ENCODE measurements around the gene NUP62. TPM values are rescaled to one million over a fixed set of nuclear protein-coding genes. Genes with fewer than 3 reads are reported as not detected.
"Not testable (repeated sequence)": the region's sequence is repeated elsewhere in the genome, so short reads cannot be mapped to it uniquely, and the experiment has no call there.

NUP62 gene
- total RNA-seq, 2 experiments from 2014 or later, result 128 to 192 TPM

- not testable (repeated sequence) for DNase-seq; H3K9me3 Mint-ChIP-seq (ENCODE audit: low read depth); H3K36me3 Mint-ChIP-seq; H3K4me3 Mint-ChIP-seq; H3K4me1 Mint-ChIP-seq; ATAC-seq; H3K27ac Mint-ChIP-seq
- peaks cover 20% of the 10 kb centered on the region for H3K27me3 Mint-ChIP-seq
- CTCF ChIA-PET, result interaction anchor here (1.6 to 1.8 kb wide), 2 partner anchors 25 to 27 kb away, joined by 3 to 6 read pairs; no protein-coding TSS in a partner anchor
Measured at GRCh38 chr19:49958144-49958543, 28.8 kb upstream of the NUP62 start.

GRCh38 chr19:49957262-49957915 is 28.1 kb upstream of the NUP62 start:
- ATAC-seq (no peak), DNase-seq (no peak)
- Mint-ChIP-seq H3K36me3 (no peaks in the 10 kb centered on the region), H3K4me1 (peaks cover 6% of the 10 kb centered on the region), H3K4me3 (no peak overlapping the region), H3K27me3 (peaks cover 24% of the 10 kb centered on the region), H3K27ac (no peak overlapping the region), H3K9me3 (ENCODE audit: low read depth) (no peaks in the 10 kb centered on the region)
- CTCF ChIA-PET, result interaction anchor here (1.2 to 1.8 kb wide), 3 partner anchors 19 to 28 kb away, joined by 3 to 6 read pairs (median 4); no protein-coding TSS in a partner anchor

- ATAC-seq (no peak), DNase-seq (no peak)
- peaks cover 6% of the 10 kb centered on the region for H3K4me1 Mint-ChIP-seq
- H3K4me3 Mint-ChIP-seq, result no peak overlapping the region
- CTCF ChIA-PET, result no interaction called here
- H3K27me3 Mint-ChIP-seq, result peaks cover 24% of the 10 kb centered on the region
- no peaks in the 10 kb centered on the region for H3K9me3 Mint-ChIP-seq (ENCODE audit: low read depth)
- no peak overlapping the region for H3K27ac Mint-ChIP-seq
- H3K36me3 Mint-ChIP-seq, result no peaks in the 10 kb centered on the region
Measured at GRCh38 chr19:49956115-49956495, 26.8 kb upstream of the NUP62 start.

GRCh38 chr19:49954933-49955332 is 25.6 kb upstream of the NUP62 start:
- DNase-seq, result no peak
- peaks cover 26% of the 10 kb centered on the region for H3K27me3 Mint-ChIP-seq
- no peaks in the 10 kb centered on the region for H3K36me3 Mint-ChIP-seq
- no peak for ATAC-seq
- CTCF ChIA-PET, result interaction anchor here (1.1 to 1.3 kb wide), 2 partner anchors 17 to 181 kb away, joined by 3 to 4 read pairs; no protein-coding TSS in a partner anchor
- H3K9me3 Mint-ChIP-seq (ENCODE audit: low read depth), result no peaks in the 10 kb centered on the region
- no peak overlapping the region for H3K4me3 Mint-ChIP-seq
- H3K4me1 Mint-ChIP-seq, result peaks cover 6% of the 10 kb centered on the region
- H3K27ac Mint-ChIP-seq, result no peak overlapping the region

GRCh38 chr19:49954092-49954829 is 25.0 kb upstream of the NUP62 start:
- DNase-seq (no peak), ATAC-seq (no peak)
- Mint-ChIP-seq H3K36me3 (no peaks in the 10 kb centered on the region), H3K27me3 (peaks cover 26% of the 10 kb centered on the region), H3K4me3 (no peak overlapping the region), H3K27ac (no peak overlapping the region), H3K4me1 (peaks cover 6% of the 10 kb centered on the region), H3K9me3 (ENCODE audit: low read depth) (no peaks in the 10 kb centered on the region)
- CTCF ChIA-PET, result interaction anchor here (0.8 to 1.3 kb wide), 3 partner anchors 11 to 182 kb away, joined by 3 to 4 read pairs (median 3); no protein-coding TSS in a partner anchor

GRCh38 chr19:49953416-49953815 is 24.1 kb upstream of the NUP62 start:
- H3K4me1 Mint-ChIP-seq, result peaks cover 6% of the 10 kb centered on the region
- ATAC-seq, result no peak
- peaks cover 26% of the 10 kb centered on the region for H3K27me3 Mint-ChIP-seq
- H3K27ac Mint-ChIP-seq, result no peak overlapping the region
- DNase-seq, result no peak
- H3K9me3 Mint-ChIP-seq (ENCODE audit: low read depth), result no peaks in the 10 kb centered on the region
- no peaks in the 10 kb centered on the region for H3K36me3 Mint-ChIP-seq
- no peak overlapping the region for H3K4me3 Mint-ChIP-seq
- CTCF ChIA-PET, result interaction anchor here (1.0 kb wide), 1 partner anchor 16 kb away, joined by 5 read pairs; no protein-coding TSS in a partner anchor

- Mint-ChIP-seq H3K27me3 (peaks cover 26% of the 10 kb centered on the region), H3K36me3 (no peaks in the 10 kb centered on the region), H3K4me3 (no peak overlapping the region), H3K4me1 (peaks cover 6% of the 10 kb centered on the region), H3K27ac (no peak overlapping the region), H3K9me3 (ENCODE audit: low read depth) (no peaks in the 10 kb centered on the region)
- CTCF ChIA-PET, result interaction anchor here (1.0 kb wide), 1 partner anchor 15 kb away, joined by 5 read pairs; no protein-coding TSS in a partner anchor
- DNase-seq, result no peak
- ATAC-seq, result no peak
Measured at GRCh38 chr19:49952906-49953305, 23.6 kb upstream of the NUP62 start.

GRCh38 chr19:49952479-49952836 is 23.2 kb upstream of the NUP62 start:
- CTCF ChIA-PET, result interaction anchor here (1.0 kb wide), 1 partner anchor 15 kb away, joined by 5 read pairs; no protein-coding TSS in a partner anchor
- Mint-ChIP-seq H3K9me3 (ENCODE audit: low read depth) (no peaks in the 10 kb centered on the region), H3K4me1 (peaks cover 6% of the 10 kb centered on the region), H3K36me3 (no peaks in the 10 kb centered on the region), H3K27me3 (peaks cover 26% of the 10 kb centered on the region), H3K4me3 (no peak overlapping the region), H3K27ac (no peak overlapping the region)
- DNase-seq (no peak), ATAC-seq (no peak)

GRCh38 chr19:49951806-49952478 is 22.6 kb upstream of the NUP62 start:
- no peak overlapping the region for H3K4me3 Mint-ChIP-seq
- H3K9me3 Mint-ChIP-seq (ENCODE audit: low read depth), result no peaks in the 10 kb centered on the region
- no peak for DNase-seq
- no peak overlapping the region for H3K27ac Mint-ChIP-seq
- no peak for ATAC-seq
- CTCF ChIA-PET, result interaction anchor here (1.0 to 1.6 kb wide), 2 partner anchors 11 to 19 kb away, joined by 3 to 4 read pairs; no protein-coding TSS in a partner anchor
- peaks cover 6% of the 10 kb centered on the region for H3K4me1 Mint-ChIP-seq
- H3K27me3 Mint-ChIP-seq, result peaks cover 26% of the 10 kb centered on the region
- no peaks in the 10 kb centered on the region for H3K36me3 Mint-ChIP-seq

- DNase-seq (no peak), ATAC-seq (no peak)
- Mint-ChIP-seq H3K27me3 (peaks cover 26% of the 10 kb centered on the region), H3K4me1 (peaks cover 6% of the 10 kb centered on the region), H3K9me3 (ENCODE audit: low read depth) (no peaks in the 10 kb centered on the region), H3K4me3 (no peak overlapping the region), H3K36me3 (no peaks in the 10 kb centered on the region), H3K27ac (no peak overlapping the region)
- CTCF ChIA-PET, result interaction anchor here (1.0 to 2.5 kb wide), 4 partner anchors 10 to 185 kb away, joined by 3 to 9 read pairs (median 6); no protein-coding TSS in a partner anchor
Measured at GRCh38 chr19:49950956-49951526, 21.7 kb upstream of the NUP62 start.

GRCh38 chr19:49950590-49950948 is 21.3 kb upstream of the NUP62 start:
- no peak overlapping the region for H3K4me3 Mint-ChIP-seq
- H3K27ac Mint-ChIP-seq, result no peak overlapping the region
- peaks cover 26% of the 10 kb centered on the region for H3K27me3 Mint-ChIP-seq
- no peak for DNase-seq
- no peaks in the 10 kb centered on the region for H3K9me3 Mint-ChIP-seq (ENCODE audit: low read depth)
- CTCF ChIA-PET, result interaction anchor here (1.2 to 2.5 kb wide), 3 partner anchors 13 to 185 kb away, joined by 4 to 9 read pairs (median 7); no protein-coding TSS in a partner anchor
- H3K36me3 Mint-ChIP-seq, result no peaks in the 10 kb centered on the region
- ATAC-seq, result no peak
- H3K4me1 Mint-ChIP-seq, result peaks cover 6% of the 10 kb centered on the region

- no peaks in the 10 kb centered on the region for H3K9me3 Mint-ChIP-seq (ENCODE audit: low read depth)
- H3K4me3 Mint-ChIP-seq, result no peak overlapping the region
- ATAC-seq, result no peak
- H3K36me3 Mint-ChIP-seq, result no peaks in the 10 kb centered on the region
- H3K27ac Mint-ChIP-seq, result no peak overlapping the region
- DNase-seq, result no peak
- peaks cover 6% of the 10 kb centered on the region for H3K4me1 Mint-ChIP-seq
- H3K27me3 Mint-ChIP-seq, result peaks cover 26% of the 10 kb centered on the region
- CTCF ChIA-PET, result interaction anchor here (1.2 to 2.5 kb wide), 2 partner anchors 12 to 186 kb away, joined by 7 to 9 read pairs; no protein-coding TSS in a partner anchor
Measured at GRCh38 chr19:49949742-49950589, 20.7 kb upstream of the NUP62 start.
